Measurements from ENCODE around the gene SLC12A8. TPM values are rescaled to one million over a fixed set of nuclear protein-coding genes. Genes with fewer than 3 reads are reported as not detected.

Gene SLC12A8
- total RNA-seq, 1 donor from 2014 or later: 6.1 TPM

DNA sequence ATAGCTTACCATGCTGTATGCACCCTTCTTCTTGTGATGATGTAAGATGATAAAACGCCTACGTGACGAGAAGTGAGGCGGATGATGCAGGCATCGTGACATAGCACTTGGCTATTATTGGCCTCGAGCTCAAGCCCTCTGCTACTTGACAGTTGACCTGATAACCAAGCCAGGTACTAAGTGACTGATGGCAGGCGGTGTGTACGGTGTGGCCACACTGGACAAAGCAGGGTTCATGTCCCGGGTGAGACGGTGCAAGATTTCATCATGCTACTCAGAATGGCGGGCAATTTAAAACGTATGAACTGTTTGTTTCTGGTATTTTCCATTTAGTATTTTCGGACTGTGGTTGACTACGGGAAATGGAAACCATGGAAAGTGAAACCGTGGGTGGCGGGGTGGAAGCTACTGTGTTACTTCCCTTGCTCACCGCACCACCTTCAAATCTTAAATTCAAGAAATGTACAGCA, 57.7 kb downstream of the SLC12A8 start:
- no peak for DNase-seq (ENCODE audit: low spot score)
- Mint-ChIP-seq H3K27ac (ENCODE audit: unreplicated experiment) (no peak overlapping the region), H3K36me3 (ENCODE audit: low read depth) (no peaks in the 10 kb centered on the region), H3K9me3 (ENCODE audit: low read depth) (no peaks in the 10 kb centered on the region), H3K27me3 (ENCODE audit: low read depth) (no peaks in the 10 kb centered on the region), H3K4me3 (ENCODE audit: unreplicated experiment) (no peak overlapping the region), H3K4me1 (ENCODE audit: low read depth) (peaks cover 43% of the 10 kb centered on the region)
- TF ChIP-seq, protein P1, sequence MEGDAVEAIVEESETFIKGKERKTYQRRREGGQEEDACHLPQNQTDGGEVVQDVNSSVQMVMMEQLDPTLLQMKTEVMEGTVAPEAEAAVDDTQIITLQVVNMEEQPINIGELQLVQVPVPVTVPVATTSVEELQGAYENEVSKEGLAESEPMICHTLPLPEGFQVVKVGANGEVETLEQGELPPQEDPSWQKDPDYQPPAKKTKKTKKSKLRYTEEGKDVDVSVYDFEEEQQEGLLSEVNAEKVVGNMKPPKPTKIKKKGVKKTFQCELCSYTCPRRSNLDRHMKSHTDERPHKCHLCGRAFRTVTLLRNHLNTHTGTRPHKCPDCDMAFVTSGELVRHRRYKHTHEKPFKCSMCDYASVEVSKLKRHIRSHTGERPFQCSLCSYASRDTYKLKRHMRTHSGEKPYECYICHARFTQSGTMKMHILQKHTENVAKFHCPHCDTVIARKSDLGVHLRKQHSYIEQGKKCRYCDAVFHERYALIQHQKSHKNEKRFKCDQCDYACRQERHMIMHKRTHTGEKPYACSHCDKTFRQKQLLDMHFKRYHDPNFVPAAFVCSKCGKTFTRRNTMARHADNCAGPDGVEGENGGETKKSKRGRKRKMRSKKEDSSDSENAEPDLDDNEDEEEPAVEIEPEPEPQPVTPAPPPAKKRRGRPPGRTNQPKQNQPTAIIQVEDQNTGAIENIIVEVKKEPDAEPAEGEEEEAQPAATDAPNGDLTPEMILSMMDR (IDR thresholded peaks at IDR 0.05): no peak

DNA sequence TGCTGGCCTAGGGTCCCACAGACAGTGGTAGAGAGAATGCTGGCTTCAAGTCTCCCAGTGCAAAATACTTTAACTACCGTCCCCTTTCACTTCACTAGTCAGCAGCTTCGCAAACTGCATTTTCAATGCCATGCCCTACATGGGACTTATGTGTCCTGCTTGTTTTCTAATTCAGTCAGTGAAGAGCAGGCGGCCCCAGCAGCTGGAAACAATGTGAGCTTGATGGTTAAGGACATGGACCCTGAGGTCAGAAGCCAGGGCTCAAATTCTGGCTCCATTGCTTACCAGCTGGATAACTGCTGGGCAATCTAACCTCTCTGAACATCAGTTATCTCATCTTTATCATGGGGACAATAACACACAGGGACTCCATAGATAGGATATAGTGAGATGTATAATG, 58.4 kb downstream of the SLC12A8 start:
- Mint-ChIP-seq H3K4me3 (ENCODE audit: unreplicated experiment) (no peak overlapping the region), H3K4me1 (ENCODE audit: low read depth) (peaks cover 50% of the 10 kb centered on the region), H3K9me3 (ENCODE audit: low read depth) (no peaks in the 10 kb centered on the region), H3K27ac (ENCODE audit: unreplicated experiment) (no peak overlapping the region), H3K27me3 (ENCODE audit: low read depth) (no peaks in the 10 kb centered on the region), H3K36me3 (ENCODE audit: low read depth) (no peaks in the 10 kb centered on the region)
- TF ChIP-seq, protein P1 (IDR thresholded peaks at IDR 0.05): no peak
- no peak for DNase-seq (ENCODE audit: low spot score)

DNA sequence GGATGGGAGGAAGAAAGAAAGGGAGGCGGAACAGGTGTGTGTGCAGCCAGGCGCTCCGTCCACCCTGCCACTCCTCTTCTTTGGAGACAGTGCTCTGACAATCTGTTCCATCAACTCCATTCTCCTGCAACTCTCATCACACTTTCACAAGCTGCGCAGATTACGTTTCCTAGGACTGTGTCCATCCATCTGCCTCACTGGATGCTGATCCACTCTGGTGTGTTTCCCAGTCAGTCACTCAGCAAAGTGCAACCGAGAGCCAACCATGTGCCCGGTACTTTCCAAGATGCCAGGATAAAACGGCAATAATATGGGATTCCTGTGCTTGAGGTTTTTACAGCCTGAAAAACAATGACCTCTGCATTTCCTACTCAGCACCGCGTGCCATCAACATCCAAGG, 59.6 kb downstream of the SLC12A8 start:
- Mint-ChIP-seq H3K27ac (ENCODE audit: unreplicated experiment) (peak overlapping the region; percentile 87), H3K36me3 (ENCODE audit: low read depth) (no peaks in the 10 kb centered on the region), H3K9me3 (ENCODE audit: low read depth) (no peaks in the 10 kb centered on the region), H3K4me3 (ENCODE audit: unreplicated experiment) (no peak overlapping the region), H3K27me3 (ENCODE audit: low read depth) (no peaks in the 10 kb centered on the region), H3K4me1 (ENCODE audit: low read depth) (peaks cover 54% of the 10 kb centered on the region)
- TF ChIP-seq, protein P1 (IDR thresholded peaks at IDR 0.05): no peak
- no peak for DNase-seq (ENCODE audit: low spot score)

DNA sequence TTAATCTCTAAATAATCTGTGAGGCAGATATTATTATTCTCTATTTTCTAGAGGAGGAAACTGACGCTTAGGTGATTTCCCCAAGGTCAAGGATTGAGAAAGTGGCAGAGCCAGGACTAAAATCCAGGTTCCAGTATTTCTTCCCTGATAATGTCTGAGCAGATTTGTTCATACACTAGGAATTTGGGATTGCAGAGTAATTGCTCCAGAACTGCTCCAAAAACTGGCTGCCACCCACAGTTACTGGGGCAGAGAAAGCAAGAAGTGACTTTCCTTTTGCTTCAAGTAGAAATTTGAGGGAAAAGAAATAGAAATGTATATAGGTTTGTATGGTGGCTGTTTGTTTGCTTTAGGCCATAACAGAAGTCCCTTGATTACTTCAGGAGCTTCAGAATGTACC, 60.6 kb downstream of the SLC12A8 start:
- Mint-ChIP-seq H3K4me1 (ENCODE audit: low read depth) (peaks cover 58% of the 10 kb centered on the region), H3K36me3 (ENCODE audit: low read depth) (no peaks in the 10 kb centered on the region), H3K27ac (ENCODE audit: unreplicated experiment) (peak overlapping the region; percentile 87), H3K27me3 (ENCODE audit: low read depth) (no peaks in the 10 kb centered on the region), H3K4me3 (ENCODE audit: unreplicated experiment) (peak overlapping the region; percentile 20), H3K9me3 (ENCODE audit: low read depth) (no peaks in the 10 kb centered on the region)
- TF ChIP-seq, protein P1 (IDR thresholded peaks at IDR 0.05): no peak
- no peak for DNase-seq (ENCODE audit: low spot score)

DNA sequence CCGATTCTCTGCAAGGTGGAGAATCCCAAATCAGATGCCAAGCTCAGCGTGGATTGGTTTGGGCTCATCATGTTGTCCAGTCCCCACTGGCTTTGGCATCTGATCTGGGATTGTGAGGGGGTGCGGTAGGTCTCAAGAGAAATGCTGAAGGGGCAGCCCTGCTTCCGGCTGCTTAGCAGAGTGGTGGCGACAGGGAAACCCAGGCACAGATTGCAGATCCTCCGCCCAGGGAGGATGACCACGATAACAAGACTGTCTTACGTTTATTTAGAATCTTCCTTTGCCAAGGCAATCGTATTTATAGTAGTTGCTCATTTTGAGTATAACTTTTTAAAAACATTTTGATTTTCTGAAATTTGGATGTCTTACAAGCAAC, 61.1 kb downstream of the SLC12A8 start:
- no peak for DNase-seq (ENCODE audit: low spot score)
- Mint-ChIP-seq H3K27ac (ENCODE audit: unreplicated experiment) (peak overlapping the region; percentile 87), H3K36me3 (ENCODE audit: low read depth) (no peaks in the 10 kb centered on the region), H3K9me3 (ENCODE audit: low read depth) (no peaks in the 10 kb centered on the region), H3K4me3 (ENCODE audit: unreplicated experiment) (peak overlapping the region; percentile 39), H3K4me1 (ENCODE audit: low read depth) (peaks cover 58% of the 10 kb centered on the region), H3K27me3 (ENCODE audit: low read depth) (no peaks in the 10 kb centered on the region)
- TF ChIP-seq, protein P1 (IDR thresholded peaks at IDR 0.05): no peak
